DOHH2 (cell line): ENCODE data around the gene AXIN2.

ENCODE experiments used
- H3F3A ChIP-seq: fragments of 200-600 bp; sonication (generic), shearing (Covaris generic); 2 replicates; pipeline ENCODE4 v1.6.0; 2016; ENCODE audit warnings: antibody characterized with exemption, mild to moderate bottlenecking; ENCODE audit not compliant: control insufficient read depth, insufficient read depth
- H3K27ac ChIP-seq: fragments of 200-600 bp; sonication (generic); 2 replicates; pipeline ENCODE4 v1.5.1; 2014; ENCODE audit warnings: low read depth, mild to moderate bottlenecking, low read length, moderate library complexity
- H3K27me3 ChIP-seq: fragments of 200-600 bp; sonication (generic); 2 replicates; pipeline ENCODE4 v1.6.1; 2014; ENCODE audit warnings: mild to moderate bottlenecking, low read length, mixed read lengths; ENCODE audit not compliant: control insufficient read depth
- H3K36me3 ChIP-seq: fragments of 200-600 bp; sonication (generic); 2 replicates; pipeline ENCODE4 v1.6.1; 2014; ENCODE audit warnings: mild to moderate bottlenecking, low read length, moderate library complexity, mixed read lengths; ENCODE audit not compliant: control insufficient read depth
- H3K4me1 ChIP-seq: fragments of 200-600 bp; sonication (generic); 2 replicates; pipeline ENCODE4 v1.6.1; 2014; ENCODE audit warnings: mild to moderate bottlenecking, low read length, mixed read lengths; ENCODE audit not compliant: control insufficient read depth
- H3K4me2 ChIP-seq: fragments of 200-600 bp; sonication (generic); 2 replicates; pipeline ENCODE4 v1.6.0; 2014; ENCODE audit warnings: mild to moderate bottlenecking, low read length, moderate library complexity
- H3K4me3 ChIP-seq: fragments of 200-600 bp; sonication (generic); 2 replicates; pipeline ENCODE4 v1.5.1; 2014; ENCODE audit warnings: mild to moderate bottlenecking, low read length, mixed read lengths
- H3K79me2 ChIP-seq: fragments of 200-600 bp; sonication (generic); 2 replicates; pipeline ENCODE4 v1.6.1; 2014; ENCODE audit warnings: mild to moderate bottlenecking, low read length, mixed read lengths; ENCODE audit not compliant: control insufficient read depth
- H3K9me2 ChIP-seq: fragments of 200-600 bp; sonication (generic); replicated peaks from 2 replicates; pipeline ENCODE4 v1.6.1; 2014; ENCODE audit warnings: mild to moderate bottlenecking, low read length, mixed read lengths; ENCODE audit not compliant: control insufficient read depth
- H3K9me3 ChIP-seq: fragments of 200-600 bp; sonication (generic); 2 replicates; pipeline ENCODE4 v1.6.1; 2014; ENCODE audit warnings: antibody characterized with exemption, low read length, mixed read lengths; ENCODE audit not compliant: control insufficient read depth, insufficient read depth
- H4K20me1 ChIP-seq: fragments of 200-600 bp; sonication (generic); 2 replicates; pipeline ENCODE4 v1.6.0; 2014; ENCODE audit warnings: low read depth, mild to moderate bottlenecking, antibody characterized with exemption, low read length, moderate library complexity; ENCODE audit not compliant: control insufficient read depth, insufficient read depth
- EZH2phosphoT487 ChIP-seq: fragments of 200-600 bp; sonication (generic); IDR thresholded peaks from 2 replicates; pipeline ENCODE4 v1.6.1; 2017; ENCODE audit warnings: borderline replicate concordance, mild to moderate bottlenecking, antibody characterized with exemption, low read length, moderate library complexity, mixed read lengths
- TF ChIP-seq, protein P1 (sequence below): fragments of 200-600 bp; sonication (generic); IDR thresholded peaks from one replicate; pipeline ENCODE4 v1.5.1; 2014; ENCODE audit warnings: antibody characterized with exemption, mild to moderate bottlenecking, low read depth, low read length; ENCODE audit not compliant: poor library complexity, severe bottlenecking

AXIN2 gene

DNA sequence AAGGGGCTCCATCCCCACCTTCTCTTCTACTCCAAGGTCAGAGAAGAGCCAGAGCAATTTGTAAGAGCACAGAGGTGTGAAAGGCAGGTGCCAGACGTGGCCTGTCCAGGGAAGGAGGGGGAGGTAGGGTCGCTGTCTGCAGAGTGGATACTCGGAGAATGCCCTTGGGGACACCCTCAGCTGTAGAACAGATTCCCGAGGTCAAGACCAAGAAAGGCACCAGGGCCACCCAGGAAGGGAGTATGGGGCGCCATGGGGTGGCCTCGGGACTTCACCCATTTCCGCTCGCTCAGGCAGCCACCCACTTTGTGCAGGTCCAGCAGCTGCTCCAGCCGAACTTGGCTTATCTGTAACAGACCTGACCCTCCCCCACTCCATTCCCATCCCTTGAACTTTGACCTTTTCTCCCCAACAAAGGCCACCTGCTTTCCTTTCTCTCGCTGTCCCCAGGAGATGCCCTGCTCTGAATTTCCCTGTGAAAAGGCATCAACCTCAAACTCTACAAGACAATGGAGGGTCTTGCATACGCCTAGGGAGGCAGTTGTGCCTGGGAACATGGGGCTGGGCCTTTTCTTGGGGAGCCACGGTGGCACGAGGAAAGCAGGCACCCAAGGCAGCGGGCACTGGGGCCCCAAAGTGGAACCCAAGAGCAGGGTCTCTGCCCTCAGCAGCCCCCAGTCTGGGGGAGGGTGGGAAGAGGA, 11.3 kb upstream of the AXIN2 start:
- H3K9me3 ChIP-seq: no peaks in the 10 kb centered on the region
- H3K4me3 ChIP-seq: no peak overlapping the region

DNA sequence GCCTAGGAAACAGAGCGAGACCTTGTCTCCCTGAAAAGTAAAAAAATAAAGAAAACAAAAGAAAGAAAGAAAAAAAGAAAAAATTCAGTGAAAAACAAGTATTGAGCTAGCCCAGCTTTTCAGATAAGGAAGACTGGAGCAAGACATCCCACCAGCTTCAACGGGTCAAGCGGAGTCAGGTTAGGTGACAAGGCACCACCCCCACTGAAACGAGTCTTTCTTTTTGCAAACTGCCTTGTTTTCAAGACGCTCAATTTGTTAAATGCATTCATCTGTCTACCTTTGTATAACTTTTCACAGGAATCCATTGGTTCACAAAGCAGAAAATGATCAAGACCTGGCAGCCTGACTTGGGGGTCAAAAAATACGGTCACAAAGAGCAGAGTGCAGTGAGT, 10.7 kb upstream of the AXIN2 start:
- Histone ChIP-seq H3K36me3 (no peaks in the 10 kb centered on the region), H3K27ac (no peak overlapping the region), H3K4me1 (no peaks in the 10 kb centered on the region), H3K4me2 (no peak overlapping the region), H3K27me3 (peaks cover 13% of the 10 kb centered on the region), H3K4me3 (no peak overlapping the region), H3F3A (no peaks in the 10 kb centered on the region), H3K9me2 (no peaks in the 10 kb centered on the region), H4K20me1 (no peaks in the 10 kb centered on the region), H3K79me2 (no peaks in the 10 kb centered on the region), H3K9me3 (no peaks in the 10 kb centered on the region)
- no peak for TF ChIP-seq EZH2phosphoT487
- TF ChIP-seq, protein P1, sequence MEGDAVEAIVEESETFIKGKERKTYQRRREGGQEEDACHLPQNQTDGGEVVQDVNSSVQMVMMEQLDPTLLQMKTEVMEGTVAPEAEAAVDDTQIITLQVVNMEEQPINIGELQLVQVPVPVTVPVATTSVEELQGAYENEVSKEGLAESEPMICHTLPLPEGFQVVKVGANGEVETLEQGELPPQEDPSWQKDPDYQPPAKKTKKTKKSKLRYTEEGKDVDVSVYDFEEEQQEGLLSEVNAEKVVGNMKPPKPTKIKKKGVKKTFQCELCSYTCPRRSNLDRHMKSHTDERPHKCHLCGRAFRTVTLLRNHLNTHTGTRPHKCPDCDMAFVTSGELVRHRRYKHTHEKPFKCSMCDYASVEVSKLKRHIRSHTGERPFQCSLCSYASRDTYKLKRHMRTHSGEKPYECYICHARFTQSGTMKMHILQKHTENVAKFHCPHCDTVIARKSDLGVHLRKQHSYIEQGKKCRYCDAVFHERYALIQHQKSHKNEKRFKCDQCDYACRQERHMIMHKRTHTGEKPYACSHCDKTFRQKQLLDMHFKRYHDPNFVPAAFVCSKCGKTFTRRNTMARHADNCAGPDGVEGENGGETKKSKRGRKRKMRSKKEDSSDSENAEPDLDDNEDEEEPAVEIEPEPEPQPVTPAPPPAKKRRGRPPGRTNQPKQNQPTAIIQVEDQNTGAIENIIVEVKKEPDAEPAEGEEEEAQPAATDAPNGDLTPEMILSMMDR: no peak

More for the DNA sequence above, 11.3 kb upstream of the AXIN2 start:
- peaks cover 10% of the 10 kb centered on the region for H3K27me3 ChIP-seq
- H3K27ac ChIP-seq: no peak overlapping the region
- H3K4me2 ChIP-seq: no peak overlapping the region
- H3K9me2 ChIP-seq: no peaks in the 10 kb centered on the region
- TF ChIP-seq, protein P1: no peak
- no peak for TF ChIP-seq EZH2phosphoT487
- no peaks in the 10 kb centered on the region for H3K79me2 ChIP-seq
- H3K4me1 ChIP-seq: no peaks in the 10 kb centered on the region
- no peaks in the 10 kb centered on the region for H3K36me3 ChIP-seq
- H3F3A ChIP-seq: no peaks in the 10 kb centered on the region
- no peaks in the 10 kb centered on the region for H4K20me1 ChIP-seq

DNA sequence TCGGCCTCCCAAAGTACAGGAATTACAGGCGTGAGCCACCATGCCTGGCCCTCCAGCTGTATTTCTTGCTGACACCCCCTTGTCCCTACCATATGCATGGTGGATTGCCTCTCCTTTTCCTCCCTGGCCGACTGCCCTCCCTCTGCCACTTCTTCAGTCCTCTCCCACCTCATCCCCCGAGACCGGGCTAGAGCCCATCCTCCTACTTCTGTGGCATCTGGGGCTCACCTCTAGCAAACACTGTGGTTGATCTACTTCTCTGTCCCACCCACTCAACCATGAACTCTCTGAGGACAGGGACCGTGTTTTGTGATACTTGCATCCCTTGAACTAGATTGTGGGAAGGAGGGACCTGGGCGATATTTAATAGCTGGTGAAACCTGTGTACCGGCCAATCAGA, 7.5 kb upstream of the AXIN2 start:
- no peaks in the 10 kb centered on the region for H3K79me2 ChIP-seq
- no peaks in the 10 kb centered on the region for H3K9me3 ChIP-seq
- H3K27ac ChIP-seq: no peak overlapping the region
- no peaks in the 10 kb centered on the region for H3K4me1 ChIP-seq
- no peaks in the 10 kb centered on the region for H4K20me1 ChIP-seq
- H3K4me3 ChIP-seq: no peak overlapping the region
- H3K9me2 ChIP-seq: no peaks in the 10 kb centered on the region
- no peaks in the 10 kb centered on the region for H3F3A ChIP-seq
- no peak for TF ChIP-seq EZH2phosphoT487
- TF ChIP-seq, protein P1: no peak
- peaks cover 25% of the 10 kb centered on the region for H3K27me3 ChIP-seq
- no peak overlapping the region for H3K4me2 ChIP-seq
- no peaks in the 10 kb centered on the region for H3K36me3 ChIP-seq
